PC-9 (cell line): Measurements from ENCODE around the gene GSDME.

ENCODE experiments used
- CTCF ChIP-seq: fragments of 200-600 bp; sonication (generic); conservative IDR thresholded peaks from 2 replicates; pipeline ENCODE4 v1.6.1; 2017; ENCODE audit warnings: mixed run types, antibody characterized with exemption, mild to moderate bottlenecking, moderate library complexity
- EZH2 ChIP-seq: fragments of 200-600 bp; sonication (generic); IDR thresholded peaks from 2 replicates; pipeline ENCODE4 v1.8.0; 2017; ENCODE audit warnings: antibody characterized with exemption, low read depth

- TF ChIP-seq CTCF (no peak), EZH2 (no peak)
Measured at GRCh38 chr7:24670782-24671181, 86.5 kb downstream of the GSDME start.
